ENCODE results near the gene JCHAIN.

The JCHAIN gene

GRCh38 chr4:70627620-70628019, 38.7 kb downstream of the JCHAIN start:
- no peak overlapping the region for H3K4me3 ChIP-seq (ENCODE audit: low read depth, low read length)
- DNase-seq (ENCODE audit: low read depth) = no peak
- TF ChIP-seq, protein P1, sequence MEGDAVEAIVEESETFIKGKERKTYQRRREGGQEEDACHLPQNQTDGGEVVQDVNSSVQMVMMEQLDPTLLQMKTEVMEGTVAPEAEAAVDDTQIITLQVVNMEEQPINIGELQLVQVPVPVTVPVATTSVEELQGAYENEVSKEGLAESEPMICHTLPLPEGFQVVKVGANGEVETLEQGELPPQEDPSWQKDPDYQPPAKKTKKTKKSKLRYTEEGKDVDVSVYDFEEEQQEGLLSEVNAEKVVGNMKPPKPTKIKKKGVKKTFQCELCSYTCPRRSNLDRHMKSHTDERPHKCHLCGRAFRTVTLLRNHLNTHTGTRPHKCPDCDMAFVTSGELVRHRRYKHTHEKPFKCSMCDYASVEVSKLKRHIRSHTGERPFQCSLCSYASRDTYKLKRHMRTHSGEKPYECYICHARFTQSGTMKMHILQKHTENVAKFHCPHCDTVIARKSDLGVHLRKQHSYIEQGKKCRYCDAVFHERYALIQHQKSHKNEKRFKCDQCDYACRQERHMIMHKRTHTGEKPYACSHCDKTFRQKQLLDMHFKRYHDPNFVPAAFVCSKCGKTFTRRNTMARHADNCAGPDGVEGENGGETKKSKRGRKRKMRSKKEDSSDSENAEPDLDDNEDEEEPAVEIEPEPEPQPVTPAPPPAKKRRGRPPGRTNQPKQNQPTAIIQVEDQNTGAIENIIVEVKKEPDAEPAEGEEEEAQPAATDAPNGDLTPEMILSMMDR (IDR thresholded peaks at IDR 0.05; ENCODE audit: control insufficient read depth, extremely low read depth, insufficient read depth) = no peak

- H3K4me3 ChIP-seq (ENCODE audit: low read depth, low read length) = no peak overlapping the region
- TF ChIP-seq, protein P1 (IDR thresholded peaks at IDR 0.05; ENCODE audit: control insufficient read depth, extremely low read depth, insufficient read depth) = no peak
- no peak for DNase-seq (ENCODE audit: low read depth)
These were observed 42.0 kb downstream of the JCHAIN start for GRCh38 chr4:70624226-70624793.

DNA sequence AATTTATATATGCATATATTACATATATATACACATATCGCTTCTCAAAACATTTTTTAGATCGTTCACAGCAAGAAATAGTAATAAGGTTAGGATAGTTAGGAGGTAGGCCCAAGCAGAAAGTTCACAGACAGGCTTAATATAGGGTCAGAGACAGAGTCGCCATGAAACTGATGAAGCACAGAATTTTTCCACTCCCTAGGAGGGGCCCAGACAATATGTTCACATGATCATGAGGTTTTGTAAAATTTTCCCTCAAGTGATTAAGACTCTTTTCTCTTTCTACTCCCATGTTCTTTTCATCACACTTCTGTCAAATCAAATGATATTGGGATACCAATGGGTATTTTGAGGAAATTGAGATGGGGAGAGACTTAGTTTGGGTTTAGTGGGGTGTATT, 43.0 kb downstream of the JCHAIN start:
- TF ChIP-seq, protein P1 (IDR thresholded peaks at IDR 0.05; ENCODE audit: control insufficient read depth, extremely low read depth, insufficient read depth) = no peak
- H3K4me3 ChIP-seq (ENCODE audit: low read depth, low read length) = no peak overlapping the region
- no peak for DNase-seq (ENCODE audit: low read depth)

GRCh38 chr4:70619778-70620177, 46.5 kb downstream of the JCHAIN start:
- TF ChIP-seq, protein P1 (IDR thresholded peaks at IDR 0.05; ENCODE audit: control insufficient read depth, extremely low read depth, insufficient read depth) = no peak
- DNase-seq (ENCODE audit: low read depth) = no peak

GRCh38 chr4:70619288-70619687, 47.0 kb downstream of the JCHAIN start:
- TF ChIP-seq, protein P1 (IDR thresholded peaks at IDR 0.05; ENCODE audit: control insufficient read depth, extremely low read depth, insufficient read depth) = no peak
- no peak overlapping the region for H3K4me3 ChIP-seq (ENCODE audit: low read depth, low read length)
- no peak for DNase-seq (ENCODE audit: low read depth)

More at GRCh38 chr4:70619778-70620177, 46.5 kb downstream of the JCHAIN start:
- no peak overlapping the region for H3K4me3 ChIP-seq (ENCODE audit: low read depth, low read length)

GRCh38 chr4:70614184-70614555, 52.1 kb downstream of the JCHAIN start:
- DNase-seq (ENCODE audit: low read depth) = no peak
- TF ChIP-seq, protein P1 (IDR thresholded peaks at IDR 0.05; ENCODE audit: control insufficient read depth, extremely low read depth, insufficient read depth) = no peak
- no peak overlapping the region for H3K4me3 ChIP-seq (ENCODE audit: low read depth, low read length)
